ENCODE measurements around the gene SYCP1.

DNA sequence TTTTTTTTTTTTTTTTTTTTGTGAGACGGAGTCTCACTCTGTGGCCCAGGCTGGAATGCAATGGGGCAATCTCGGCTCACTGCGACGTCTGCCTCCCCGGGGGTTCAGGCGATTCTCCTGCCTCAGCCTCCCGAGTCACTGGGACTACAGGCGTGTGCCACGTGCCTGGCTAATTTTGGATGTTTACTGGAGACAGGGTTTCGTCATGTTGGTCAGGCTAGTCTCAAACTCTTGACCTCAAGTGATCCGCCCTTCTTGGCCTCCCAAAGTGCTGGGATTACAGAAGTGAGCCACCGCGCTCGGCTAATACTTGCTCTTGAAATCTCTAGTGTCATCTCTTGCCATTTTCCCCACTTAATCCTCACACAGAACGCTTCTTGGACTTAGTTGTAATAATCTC, 1.1 kb upstream of the SYCP1 start:
- TF ChIP-seq, protein P1, sequence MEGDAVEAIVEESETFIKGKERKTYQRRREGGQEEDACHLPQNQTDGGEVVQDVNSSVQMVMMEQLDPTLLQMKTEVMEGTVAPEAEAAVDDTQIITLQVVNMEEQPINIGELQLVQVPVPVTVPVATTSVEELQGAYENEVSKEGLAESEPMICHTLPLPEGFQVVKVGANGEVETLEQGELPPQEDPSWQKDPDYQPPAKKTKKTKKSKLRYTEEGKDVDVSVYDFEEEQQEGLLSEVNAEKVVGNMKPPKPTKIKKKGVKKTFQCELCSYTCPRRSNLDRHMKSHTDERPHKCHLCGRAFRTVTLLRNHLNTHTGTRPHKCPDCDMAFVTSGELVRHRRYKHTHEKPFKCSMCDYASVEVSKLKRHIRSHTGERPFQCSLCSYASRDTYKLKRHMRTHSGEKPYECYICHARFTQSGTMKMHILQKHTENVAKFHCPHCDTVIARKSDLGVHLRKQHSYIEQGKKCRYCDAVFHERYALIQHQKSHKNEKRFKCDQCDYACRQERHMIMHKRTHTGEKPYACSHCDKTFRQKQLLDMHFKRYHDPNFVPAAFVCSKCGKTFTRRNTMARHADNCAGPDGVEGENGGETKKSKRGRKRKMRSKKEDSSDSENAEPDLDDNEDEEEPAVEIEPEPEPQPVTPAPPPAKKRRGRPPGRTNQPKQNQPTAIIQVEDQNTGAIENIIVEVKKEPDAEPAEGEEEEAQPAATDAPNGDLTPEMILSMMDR (IDR thresholded peaks at IDR 0.05), result no peak
- no peak for TF ChIP-seq EP300 (IDR thresholded peaks at IDR 0.05; ENCODE audit: low read depth)
- no peak for TF ChIP-seq POLR2A (IDR thresholded peaks at IDR 0.05)

All from transverse colon (tissue), 3 donors.